H1 (cell line): Measurements from ENCODE around the gene PTPRCAP. TPM values are rescaled to one million over a fixed set of nuclear protein-coding genes. Genes with fewer than 3 reads are reported as not detected.

Experiments used
- CTCF ChIA-PET: fragments of 300-600 bp; sonication (Branson Sonifier 250); formaldehyde crosslinking; loops from one replicate; lab custom pipeline; 2021; ENCODE audit not compliant: partially characterized antibody; lab: Charles Lee
- POLR2A ChIA-PET: fragments of 300-600 bp; sonication (Branson Sonifier 250); formaldehyde crosslinking; loops from one replicate; lab custom pipeline; 2021; ENCODE audit warnings: inconsistent platforms; ENCODE audit not compliant: partially characterized antibody; lab: Charles Lee
- DNase-seq, 2 experiments: peaks; one replicate each; pipeline versions ENCODE4 v3.0.0 to v3.0.0-alpha.2; 2010 to 2022; ENCODE audit warnings: low spot score in 2 of 2, low read depth in 1 of 2, mixed read lengths in 1 of 2
- FAIRE-seq: peaks from 2 replicates; lab custom pipeline; 2011; peaks lifted over from hg19 to GRCh38; lab: Jason Lieb, UNC
- H2AFZ ChIP-seq: 2 replicates; pipeline ENCODE4 v1.8.1; 2012; ENCODE audit warnings: low read length, inconsistent platforms
- H2AK5ac ChIP-seq: 2 replicates; pipeline ENCODE4 v1.6.1; 2013; ENCODE audit warnings: low read depth, low read length
- H2BK120ac ChIP-seq: replicated peaks from 2 replicates; pipeline ENCODE3; 2013; ENCODE audit warnings: low read depth, low read length, inconsistent platforms
- H2BK12ac ChIP-seq: 2 replicates; pipeline ENCODE4 v1.6.1; 2013; ENCODE audit warnings: low read depth, low read length
- H2BK15ac ChIP-seq: 2 replicates; pipeline ENCODE4 v1.6.1; 2013; ENCODE audit warnings: low read length
- H2BK20ac ChIP-seq: 2 replicates; pipeline ENCODE4 v1.6.1; 2013; ENCODE audit warnings: low read length
- H2BK5ac ChIP-seq: 2 replicates; pipeline ENCODE4 v1.6.1; 2013; ENCODE audit warnings: low read depth, low read length
- H3K14ac ChIP-seq: 2 replicates; pipeline ENCODE4 v1.6.1; 2013; ENCODE audit warnings: inconsistent platforms; ENCODE audit not compliant: insufficient read length
- H3K18ac ChIP-seq: 2 replicates; pipeline ENCODE4 v1.6.1; 2013; ENCODE audit warnings: low read length; ENCODE audit errors: extremely low read depth
- H3K23ac ChIP-seq: 2 replicates; pipeline ENCODE4 v1.6.1; 2013; ENCODE audit warnings: inconsistent platforms; ENCODE audit not compliant: insufficient read length
- H3K23me2 ChIP-seq: 2 replicates; pipeline ENCODE4 v1.6.1; 2013; ENCODE audit warnings: low read depth, low read length
- H3K27ac ChIP-seq: 2 replicates; pipeline ENCODE4 v1.6.1; 2011; ENCODE audit warnings: low read depth, low read length, inconsistent platforms
- H3K27me3 ChIP-seq, 4 experiments: replicated peaks in 1 of 4; 1 replicate in 1 of 4; 2 replicates in 3 of 4; pipeline versions ENCODE4 v1.6.1 to v1.8.1; 2011 to 2013; ENCODE audit warnings: low read length in 3 of 4, mild to moderate bottlenecking in 3 of 4, inconsistent platforms in 2 of 4, mixed read lengths in 2 of 4, moderate library complexity in 1 of 4; ENCODE audit not compliant: control insufficient read depth in 3 of 4, insufficient read depth in 3 of 4; ENCODE audit errors: extremely low read depth in 1 of 4
- H3K36me3 ChIP-seq, 4 experiments: 2 replicates each; pipeline versions ENCODE4 v1.6.1 to v1.8.1; 2011 to 2013; ENCODE audit warnings: mild to moderate bottlenecking in 4 of 4, low read length in 3 of 4, moderate library complexity in 2 of 4, control low read depth in 1 of 4, inconsistent platforms in 1 of 4; ENCODE audit not compliant: insufficient read depth in 4 of 4, control insufficient read depth in 2 of 4
- H3K4ac ChIP-seq: replicated peaks from 2 replicates; pipeline ENCODE3; 2013; ENCODE audit warnings: low read length, low read depth, mixed read lengths, inconsistent platforms; ENCODE audit not compliant: insufficient read length
- H3K4me1 ChIP-seq, 4 experiments: replicated peaks in 1 of 4; 1 replicate in 1 of 4; 2 replicates in 3 of 4; pipeline versions ENCODE4 v1.6.1 to v1.8.1; 2011 to 2013; ENCODE audit warnings: low read length in 3 of 4, inconsistent platforms in 2 of 4, mixed read lengths in 1 of 4; ENCODE audit not compliant: insufficient read depth in 4 of 4, control insufficient read depth in 3 of 4
- H3K4me2 ChIP-seq, 2 experiments: 2 replicates each; pipeline versions ENCODE4 v1.6.1 to v1.8.1; 2011 to 2013; ENCODE audit warnings: low read depth in 2 of 2, low read length in 2 of 2, control low read depth in 1 of 2, inconsistent platforms in 1 of 2, mild to moderate bottlenecking in 1 of 2; ENCODE audit not compliant: insufficient read depth in 1 of 2
- H3K4me3 ChIP-seq, 4 experiments: fragments of 200-600, 300-600 bp in 1 of 4; sonication (generic), shearing (Covaris generic), sonication (Bioruptor Twin) in 1 of 4; 2 replicates each; pipeline versions ENCODE4 v1.5.1 to v1.8.1; 2011 to 2016; ENCODE audit warnings: low read length in 4 of 4, low read depth in 3 of 4, control low read depth in 2 of 4, inconsistent platforms in 2 of 4, mild to moderate bottlenecking in 2 of 4, mixed read lengths in 1 of 4, moderate library complexity in 1 of 4; ENCODE audit not compliant: insufficient read depth in 2 of 4; ENCODE audit errors: extremely low read depth in 1 of 4
- H3K56ac ChIP-seq: replicated peaks from 2 replicates; pipeline ENCODE3; 2013; ENCODE audit warnings: low read depth, mild to moderate bottlenecking, mixed read lengths, low read length, inconsistent platforms; ENCODE audit not compliant: insufficient read length
- H3K79me1 ChIP-seq: 2 replicates; pipeline ENCODE4 v1.6.1; 2013; ENCODE audit warnings: low read depth, low read length, control low read depth
- H3K79me2 ChIP-seq, 2 experiments: 2 replicates each; pipeline versions ENCODE4 v1.6.1 to v1.8.1; 2012 to 2013; ENCODE audit warnings: low read length in 2 of 2, mild to moderate bottlenecking in 2 of 2, inconsistent platforms in 1 of 2; ENCODE audit not compliant: insufficient read depth in 2 of 2, control insufficient read depth in 1 of 2
- H3K9ac ChIP-seq, 4 experiments: replicated peaks in 1 of 4; 1 replicate in 1 of 4; 2 replicates in 3 of 4; pipeline versions ENCODE4 v1.6.1 to v1.8.1; 2011 to 2013; ENCODE audit warnings: low read depth in 3 of 4, low read length in 3 of 4, control low read depth in 2 of 4, mild to moderate bottlenecking in 2 of 4, moderate library complexity in 2 of 4, inconsistent platforms in 1 of 4; ENCODE audit errors: extremely low read depth in 1 of 4
- H3K9me3 ChIP-seq, 2 experiments: 2 replicates each; pipeline versions ENCODE4 v1.6.1 to v1.8.1; 2012 to 2013; ENCODE audit warnings: mild to moderate bottlenecking in 2 of 2, moderate library complexity in 2 of 2, control low read depth in 1 of 2, inconsistent platforms in 1 of 2, low read depth in 1 of 2, low read length in 1 of 2, mixed read lengths in 1 of 2; ENCODE audit not compliant: insufficient read depth in 2 of 2
- H4K20me1 ChIP-seq, 2 experiments: replicated peaks in 1 of 2; 2 replicates each; pipeline versions ENCODE3 to v1.8.1; 2011 to 2013; ENCODE audit warnings: inconsistent platforms in 2 of 2, low read length in 2 of 2, mild to moderate bottlenecking in 1 of 2; ENCODE audit not compliant: insufficient read depth in 2 of 2, control insufficient read depth in 1 of 2
- H4K5ac ChIP-seq: 2 replicates; pipeline ENCODE4 v1.6.1; 2013; ENCODE audit warnings: low read length, low read depth, mixed read lengths, inconsistent platforms; ENCODE audit not compliant: insufficient read length
- H4K8ac ChIP-seq: 2 replicates; pipeline ENCODE4 v1.8.0; 2013; ENCODE audit warnings: mild to moderate bottlenecking, moderate library complexity, low read length, inconsistent platforms; ENCODE audit not compliant: insufficient read depth; ENCODE audit errors: extremely low read depth
- H4K91ac ChIP-seq: replicated peaks from 2 replicates; pipeline ENCODE3; 2013; ENCODE audit warnings: low read length, mixed read lengths, inconsistent platforms; ENCODE audit not compliant: insufficient read length
- BRCA1 ChIP-seq: IDR thresholded peaks from 2 replicates; pipeline ENCODE4 v1.6.1; 2012; ENCODE audit warnings: low read depth, low read length, improper control_type of control experiment
- CREB1 ChIP-seq: IDR thresholded peaks from 2 replicates; pipeline ENCODE4 v1.6.1; 2012; ENCODE audit warnings: inconsistent platforms
- RBBP5 ChIP-seq: IDR thresholded peaks from 2 replicates; pipeline ENCODE4 v1.7.1; 2012; ENCODE audit warnings: low read depth, mild to moderate bottlenecking, inconsistent platforms, low read length, moderate library complexity, borderline replicate concordance
- RNF2 ChIP-seq: fragments of 200-900, 300-1000 bp; sonication (generic); IDR thresholded peaks from 2 replicates; pipeline ENCODE4 v1.7.1; 2016; ENCODE audit warnings: borderline replicate concordance, low read depth, mild to moderate bottlenecking, antibody characterized with exemption, low read length; ENCODE audit not compliant: poor library complexity, severe bottlenecking; ENCODE audit errors: missing control alignments
- TAF7 ChIP-seq: optimal IDR thresholded peaks from 2 replicates; pipeline ENCODE3; 2011; ENCODE audit warnings: low read depth, mild to moderate bottlenecking, inconsistent platforms, low read length, moderate library complexity, borderline replicate concordance
- TEAD4 ChIP-seq: IDR thresholded peaks from 2 replicates; pipeline ENCODE4 v1.6.1; 2012; ENCODE audit warnings: low read depth, low read length, inconsistent platforms, mixed read lengths
- WGBS, 2 experiments: shearing (Covaris generic) in 1 of 2; methylation state at CpG; one replicate each; pipeline versions ENCODE4 v1.1.6 to v1.1.7; 2013 to 2015; ENCODE audit warnings: low lambda C conversion rate in 2 of 2, mixed read lengths in 2 of 2, inconsistent platforms in 1 of 2, low coverage in 1 of 2, missing lambda C conversion rate in 1 of 2; ENCODE audit not compliant: insufficient replicate concordance in 2 of 2, insufficient coverage in 1 of 2, insufficient read length in 1 of 2; ENCODE audit errors: extremely low coverage in 1 of 2, missing lambda C conversion rate in 1 of 2; 5-methylcytosine and 5-hydroxymethylcytosine counted together
- long read RNA-seq, 2 experiments: library from RNA in 1 of 2; library from capped mRNA in 1 of 2; stranded (forward); transcript quantifications; one replicate each; pipeline ENCODE4 v2.0.0, GENCODE V29; 2021; ENCODE audit warnings: inconsistent platforms in 1 of 2
- polyA minus RNA-seq, 3 experiments: library from RNA; depleted of rRNA, polyadenylated mRNA; stranded (reverse); fragments of >200 nt; gene quantifications; 1 replicate in 2 of 3; 2 replicates in 1 of 3; pipeline ENCODE4 v1.2.3, GENCODE V29; 2011
- polyA plus RNA-seq, 7 experiments: library from polyadenylated mRNA; depleted of rRNA in 3 of 7; stranded (reverse) in 5 of 7; unstranded in 2 of 7; fragments of >200 nt in 5 of 7; fragments of 200-250 nt in 2 of 7; gene quantifications; 1 replicate in 5 of 7; 2 replicates in 1 of 7; 4 replicates in 1 of 7; pipeline versions ENCODE4 v1.2.1 to v1.2.3, GENCODE V29; 2011 to 2013; ENCODE audit warnings: missing spikeins in 2 of 7, mixed read lengths in 2 of 7
- total RNA-seq: library from RNA; stranded (reverse); fragmentation: NEBNext Ultra II Directional; extraction: Animal tissue kit (Norgen Biotek cat#: 25700); gene quantifications from 2 replicates; pipeline ENCODE4 v1.2.1, GENCODE V29; 2021
- TF ChIP-seq, protein P1 (sequence below): IDR thresholded peaks from 2 replicates; pipeline ENCODE4 v1.6.1; 2011; ENCODE audit warnings: low read depth, mild to moderate bottlenecking, low read length; ENCODE audit not compliant: insufficient read depth

PTPRCAP gene, protein sequence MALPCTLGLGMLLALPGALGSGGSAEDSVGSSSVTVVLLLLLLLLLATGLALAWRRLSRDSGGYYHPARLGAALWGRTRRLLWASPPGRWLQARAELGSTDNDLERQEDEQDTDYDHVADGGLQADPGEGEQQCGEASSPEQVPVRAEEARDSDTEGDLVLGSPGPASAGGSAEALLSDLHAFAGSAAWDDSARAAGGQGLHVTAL
- total RNA-seq, result 0.78 and 1.4 TPM in 2 replicates
- 6.7 and 9.5 TPM in 2 replicates for polyA plus RNA-seq (2011; rRNA removed)
- 6.7 TPM for polyA plus RNA-seq (2011; cell fraction: cytosol; rRNA removed)
- polyA plus RNA-seq (2011; cell fraction: nucleus; rRNA removed), result 39.1 TPM
- polyA plus RNA-seq (2012, experiment 1 of 2), result 3.0 to 3.5 TPM (median 3.2 TPM) in 4 replicates
- polyA plus RNA-seq (2012, experiment 2 of 2), result 1.9 TPM
- 1.2 TPM for polyA plus RNA-seq (2013, experiment 1 of 2)
- polyA plus RNA-seq (2013, experiment 2 of 2), result 0.85 TPM
- 0.28 and 0.44 TPM in 2 replicates for polyA minus RNA-seq (2011; rRNA and poly(A)+ RNA removed)
- polyA minus RNA-seq (2011; cell fraction: cytosol; rRNA and poly(A)+ RNA removed), result 2.3 TPM
- 5.0 TPM for polyA minus RNA-seq (2011; cell fraction: nucleus; rRNA and poly(A)+ RNA removed)
- long read RNA-seq, experiment 1, result 0 reads
- long read RNA-seq, experiment 2, result 0 reads

DNA sequence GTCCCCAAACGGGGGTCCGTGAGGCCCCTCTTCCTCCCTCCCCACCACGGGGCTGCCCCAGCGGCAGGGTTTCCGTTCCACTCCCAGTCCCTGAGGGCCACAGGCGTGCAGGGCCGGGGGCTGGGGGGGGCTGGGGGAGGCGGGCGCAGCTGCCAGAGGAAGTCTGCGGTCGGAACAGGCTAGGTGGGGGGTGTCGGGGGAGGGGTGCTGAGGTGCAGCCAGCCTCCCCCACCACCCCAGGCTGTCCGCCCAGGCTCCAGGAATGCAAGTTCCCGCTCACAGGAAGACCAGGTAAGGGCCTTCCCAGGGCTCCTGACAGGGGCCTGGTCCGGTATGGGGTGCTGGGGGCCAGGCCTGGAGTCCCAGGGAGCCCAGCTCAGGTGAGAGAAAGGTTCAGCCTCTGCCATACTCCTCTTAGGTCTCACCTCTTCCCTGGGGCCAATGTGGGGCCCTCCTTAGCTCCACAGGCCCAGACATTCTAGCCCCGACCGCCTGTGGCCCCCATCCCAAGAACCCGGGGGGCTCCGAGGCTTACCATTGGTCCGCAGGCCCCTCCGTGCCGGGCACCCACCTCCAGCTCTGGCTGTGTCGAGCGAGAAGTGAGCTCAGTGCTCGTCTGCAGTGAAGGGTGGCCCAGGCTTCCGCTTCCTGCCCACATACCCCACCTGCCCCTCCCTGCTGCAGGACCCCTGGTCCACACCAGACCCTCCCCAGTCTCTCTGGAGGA, at the start of gene PTPRCAP:
TSS of gene PTPRCAP (minus strand) at position 601 of the 727 bp plus-strand sequence. CDS start at position 538, 63 bp downstream.
- H3K4me2 ChIP-seq, result peak within 1 kb of the TSS; percentile 5 to 62; a peak in 3 of 4 replicates
- H4K91ac ChIP-seq, result peak within 1 kb of the TSS; percentile 88
- DNase-seq, result peak in 1 of 2 experiments; percentile 38
- FAIRE-seq, result no peak
- no peak within 1 kb of the TSS for H3K56ac ChIP-seq
- TF ChIP-seq TEAD4 (peak; percentile 16; the same call in 1 of the 2 replicates), RNF2 (no peak), TAF7 (no peak), CREB1 (no peak), RBBP5 (no peak), BRCA1 (no peak)
- TF ChIP-seq, protein P1, sequence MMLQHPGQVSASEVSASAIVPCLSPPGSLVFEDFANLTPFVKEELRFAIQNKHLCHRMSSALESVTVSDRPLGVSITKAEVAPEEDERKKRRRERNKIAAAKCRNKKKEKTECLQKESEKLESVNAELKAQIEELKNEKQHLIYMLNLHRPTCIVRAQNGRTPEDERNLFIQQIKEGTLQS, result no peak
- H2AK5ac ChIP-seq, result peak within 1 kb of the TSS; percentile 82; the same call in 1 of the 2 replicates
- H2BK20ac ChIP-seq, result 0 out of 2 replicates have a peak within 1 kb of the TSS, but pooled peaks have one; percentile 7
- peak within 1 kb of the TSS; percentile 51; the same call in 1 of the 2 replicates for H4K8ac ChIP-seq
- H3K27me3 ChIP-seq, result no peaks in the 10 kb centered on the region
- no peak within 1 kb of the TSS for H3K4ac ChIP-seq
- H3K27ac ChIP-seq, result peak within 1 kb of the TSS; percentile 80; the same call in 1 of the 2 replicates
- H3K4me3 ChIP-seq, result peak within 1 kb of the TSS in 1 of 4 experiments; percentile 26; a peak in 1 of 8 replicates
- no peaks in the 10 kb centered on the region for H3K9me3 ChIP-seq
- H3K14ac ChIP-seq, result no peak within 1 kb of the TSS
- H3K23ac ChIP-seq, result no peak within 1 kb of the TSS
- ChIA-PET POLR2A (interaction anchor here (1.0 to 12.5 kb wide), 20 partner anchors 9 to 84 kb away, joined by 3 to 104 read pairs (median 6); partner anchors contain the start of genes CABP4, CARNS1, GPR152 and PPP1CA), CTCF (interaction anchor here (0.6 to 1.8 kb wide), 6 partner anchors 19 to 55 kb away, joined by 3 to 5 read pairs (median 3); no protein-coding TSS in a partner anchor)
- peaks cover 2 to 26% of the 10 kb centered on the region in 2 experiments for H4K20me1 ChIP-seq
- 0 out of 2 replicates have a peak within 1 kb of the TSS, but pooled peaks have one; percentile 33 for H2BK12ac ChIP-seq
- peaks cover 8 to 34% (median 18%) of the 10 kb centered on the region in 4 experiments for H3K36me3 ChIP-seq
- no peak within 1 kb of the TSS for H2AFZ ChIP-seq
- H3K23me2 ChIP-seq, result no peaks in the 10 kb centered on the region
- H3K9ac ChIP-seq, result no peak within 1 kb of the TSS; a peak in 1 of 7 replicates
- no peak within 1 kb of the TSS for H2BK120ac ChIP-seq
- 0 out of 2 replicates have a peak within 1 kb of the TSS, but pooled peaks have one; percentile 46 for H2BK15ac ChIP-seq
- peak within 1 kb of the TSS; percentile 87 for H2BK5ac ChIP-seq
- 83% methylated on average over 13 of the region's 26 CpGs; no CpG with 5 or more reads in 1 of the 2 experiments for WGBS, 2 experiments
- H4K5ac ChIP-seq, result peak within 1 kb of the TSS; percentile 57
- H3K79me2 ChIP-seq, result no peaks in the 10 kb centered on the region
- H3K18ac ChIP-seq, result peak within 1 kb of the TSS; percentile 13
- no peaks in the 10 kb centered on the region for H3K79me1 ChIP-seq
- H3K4me1 ChIP-seq, result peaks cover 0 to 18% (median 14%) of the 10 kb centered on the region in 4 experiments; a peak in 6 of 7 replicates
